CD4-positive, alpha-beta T cell (primary cell): Measurements from ENCODE around the gene SGSM2. TPM values are rescaled to one million over a fixed set of nuclear protein-coding genes. Genes with fewer than 3 reads are reported as not detected.

Experiments
- ATAC-seq: fragments of 200-7000 bp; cut with Tn5 transposase; one replicate; pipeline ENCODE4 v1.10.0; 2022; ENCODE audit warnings: mild to moderate bottlenecking; ENCODE audit not compliant: poor library complexity
- CTCF ChIA-PET: fragments of 350-600 bp; sonication (Branson Sonifier 250); formaldehyde crosslinking; loops from one replicate; lab custom pipeline; 2021; ENCODE audit warnings: antibody characterized with exemption, inconsistent platforms; lab: Charles Lee
- POLR2A ChIA-PET: fragments of 350-600 bp; sonication (Branson Sonifier 250); formaldehyde crosslinking; loops from one replicate; lab custom pipeline; 2021; ENCODE audit warnings: antibody characterized with exemption, inconsistent platforms; lab: Charles Lee
- DNase-seq, 14 experiments: peaks; one replicate each; pipeline ENCODE4 v3.0.0-alpha.2; 2013 to 2020; ENCODE audit warnings: mixed read lengths in 2 of 14
- H3K27ac ChIP-seq, 2 donors: one replicate each; pipeline versions ENCODE4 v1.5.1 to v1.7.0; 2013; ENCODE audit warnings: low read length in 2 of 2, low read depth in 1 of 2, mild to moderate bottlenecking in 1 of 2
- H3K27me3 ChIP-seq, 2 experiments: 1 replicate in 1 of 2; 2 replicates in 1 of 2; pipeline versions ENCODE4 v1.6.1 to v1.7.0; 2013; ENCODE audit warnings: low read length in 2 of 2, control low read depth in 1 of 2, mild to moderate bottlenecking in 1 of 2, moderate library complexity in 1 of 2; ENCODE audit not compliant: insufficient read depth in 2 of 2, control insufficient read depth in 1 of 2
- H3K36me3 ChIP-seq: one replicate; pipeline ENCODE4 v1.6.1; 2013; ENCODE audit warnings: low read length, control low read depth; ENCODE audit not compliant: insufficient read depth
- H3K4me1 ChIP-seq: one replicate; pipeline ENCODE4 v1.6.1; 2013; ENCODE audit warnings: low read length, control low read depth; ENCODE audit not compliant: insufficient read depth
- H3K4me3 ChIP-seq: one replicate; pipeline ENCODE4 v1.5.1; 2013; ENCODE audit warnings: mild to moderate bottlenecking, low read length, moderate library complexity
- H3K9me3 ChIP-seq, 2 experiments: 1 replicate in 1 of 2; 2 replicates in 1 of 2; pipeline versions ENCODE4 v1.6.1 to v1.7.0; 2013; ENCODE audit warnings: low read length in 2 of 2, mild to moderate bottlenecking in 2 of 2, control low read depth in 1 of 2, moderate library complexity in 1 of 2; ENCODE audit not compliant: control insufficient read depth in 1 of 2, insufficient read depth in 1 of 2
- H3K27ac Mint-ChIP-seq: one replicate; pipeline ENCODE4 v1.8.0; 2020; ENCODE audit warnings: mixed read lengths
- H3K27me3 Mint-ChIP-seq: one replicate; pipeline ENCODE4 v1.8.0; 2021; ENCODE audit warnings: mixed read lengths
- H3K36me3 Mint-ChIP-seq: one replicate; pipeline ENCODE4 v1.8.0; 2021; ENCODE audit warnings: low read depth, mixed read lengths
- H3K4me1 Mint-ChIP-seq: one replicate; pipeline ENCODE4 v1.8.0; 2021; ENCODE audit warnings: low read depth, mixed read lengths
- H3K4me3 Mint-ChIP-seq: one replicate; pipeline ENCODE4 v1.8.0; 2020; ENCODE audit warnings: mild to moderate bottlenecking, mixed read lengths
- H3K9me3 Mint-ChIP-seq: one replicate; pipeline ENCODE4 v1.8.0; 2020; ENCODE audit warnings: mixed read lengths
- intact Hi-C, 2 experiments: fragments of 100-400 bp; cut with DNase I in 1 of 2; cut with micrococcal nuclease in 1 of 2; formaldehyde crosslinking; loops; one replicate each; pipeline versions ENCODE4 v1.15.1 to v1.9.0; 2023 to 2025; cut with DNase I, micrococcal nuclease
- total RNA-seq, 174 experiments: library from RNA in 2 of 174; stranded (reverse) in 2 of 174; gene quantifications; one replicate each; pipeline ENCODE4 v1.2.3 and lab custom pipeline; 2021 to 2026
- TF ChIP-seq, protein P1 (sequence below): fragments of 200-600 bp; IDR thresholded peaks from one replicate; pipeline ENCODE4 v1.8.0; 2022; ENCODE audit warnings: antibody characterized with exemption, mild to moderate bottlenecking

The SGSM2 gene
- total RNA-seq, 2 experiments from 2014 or later = 147 to 154 TPM

DNA sequence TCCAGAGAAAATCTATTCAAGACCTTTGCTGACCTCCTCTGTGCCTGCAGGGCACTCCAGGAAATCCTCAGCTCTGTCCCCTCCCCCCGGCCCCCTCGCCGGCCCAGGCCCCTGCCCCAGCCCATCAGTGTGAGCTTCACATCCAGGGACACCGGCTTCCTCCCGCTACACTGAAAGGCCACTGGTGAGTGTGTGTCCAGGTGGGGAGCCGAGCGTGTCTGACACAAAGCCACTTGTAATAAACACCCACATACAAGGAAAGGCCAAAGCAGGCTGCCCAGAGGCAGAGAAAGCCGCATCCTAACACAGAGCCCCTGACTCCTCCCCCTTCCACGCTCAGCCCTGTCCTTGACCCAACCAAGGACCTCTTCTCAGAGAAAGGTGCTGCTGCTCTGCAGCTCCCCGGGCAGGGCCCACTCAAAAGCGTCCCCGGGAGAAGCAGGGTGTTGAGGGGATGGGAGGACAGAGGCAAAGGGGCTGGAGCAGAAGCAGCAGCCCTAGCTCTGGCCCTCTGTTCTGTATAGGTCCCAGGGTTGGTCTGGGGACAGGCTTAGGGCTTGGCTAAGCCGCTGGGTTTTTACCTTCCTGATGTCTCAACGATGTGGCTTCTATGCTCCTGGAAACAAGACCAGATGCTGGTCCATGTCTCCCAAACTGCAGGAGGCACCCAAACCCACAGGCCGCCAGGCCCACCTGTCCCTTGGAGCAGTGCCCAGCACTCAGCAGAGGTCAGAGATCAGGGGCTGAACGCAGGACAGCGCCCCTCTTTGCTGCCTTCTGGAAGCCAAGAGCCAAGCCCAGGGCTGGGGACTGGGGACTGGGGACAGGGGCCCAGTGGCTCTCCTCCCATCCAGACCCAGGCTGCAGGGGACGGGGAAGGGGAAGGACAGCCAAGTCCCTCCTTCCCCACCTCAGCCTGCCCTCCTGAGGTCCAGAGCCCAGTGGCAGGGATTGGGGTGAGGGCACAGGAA is 48.2 kb downstream of the SGSM2 start:
- H3K27me3 ChIP-seq = no peaks in the 10 kb centered on the region
- H3K9me3 ChIP-seq = no peaks in the 10 kb centered on the region
- no peak overlapping the region for H3K27ac ChIP-seq
- DNase-seq = no peak
- TF ChIP-seq, protein P1, sequence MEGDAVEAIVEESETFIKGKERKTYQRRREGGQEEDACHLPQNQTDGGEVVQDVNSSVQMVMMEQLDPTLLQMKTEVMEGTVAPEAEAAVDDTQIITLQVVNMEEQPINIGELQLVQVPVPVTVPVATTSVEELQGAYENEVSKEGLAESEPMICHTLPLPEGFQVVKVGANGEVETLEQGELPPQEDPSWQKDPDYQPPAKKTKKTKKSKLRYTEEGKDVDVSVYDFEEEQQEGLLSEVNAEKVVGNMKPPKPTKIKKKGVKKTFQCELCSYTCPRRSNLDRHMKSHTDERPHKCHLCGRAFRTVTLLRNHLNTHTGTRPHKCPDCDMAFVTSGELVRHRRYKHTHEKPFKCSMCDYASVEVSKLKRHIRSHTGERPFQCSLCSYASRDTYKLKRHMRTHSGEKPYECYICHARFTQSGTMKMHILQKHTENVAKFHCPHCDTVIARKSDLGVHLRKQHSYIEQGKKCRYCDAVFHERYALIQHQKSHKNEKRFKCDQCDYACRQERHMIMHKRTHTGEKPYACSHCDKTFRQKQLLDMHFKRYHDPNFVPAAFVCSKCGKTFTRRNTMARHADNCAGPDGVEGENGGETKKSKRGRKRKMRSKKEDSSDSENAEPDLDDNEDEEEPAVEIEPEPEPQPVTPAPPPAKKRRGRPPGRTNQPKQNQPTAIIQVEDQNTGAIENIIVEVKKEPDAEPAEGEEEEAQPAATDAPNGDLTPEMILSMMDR = no peak
- H3K4me3 ChIP-seq = no peak overlapping the region
- H3K27me3 Mint-ChIP-seq = no peaks in the 10 kb centered on the region
- H3K27ac Mint-ChIP-seq = no peak overlapping the region
- H3K4me1 ChIP-seq = peaks cover 24% of the 10 kb centered on the region
- no peak for ATAC-seq
- intact Hi-C loops = loop anchor here (10.0 kb wide), 2 partner anchors 289 to 299 kb away; no protein-coding TSS in a partner anchor
- peaks cover 36% of the 10 kb centered on the region for H3K36me3 Mint-ChIP-seq
- ChIA-PET CTCF (interaction anchor here (1.4 kb wide), 1 partner anchor 31 kb away, joined by 4 read pairs; no protein-coding TSS in a partner anchor), POLR2A (interaction anchor here (0.6 to 1.0 kb wide), 2 partner anchors 15 to 106 kb away, joined by 3 to 4 read pairs; partner anchors contain the start of gene MNT)
- H3K9me3 Mint-ChIP-seq = no peaks in the 10 kb centered on the region
- H3K4me3 Mint-ChIP-seq = no peak overlapping the region
- peaks cover 41% of the 10 kb centered on the region for H3K36me3 ChIP-seq
- H3K4me1 Mint-ChIP-seq = peaks cover 30% of the 10 kb centered on the region

DNA sequence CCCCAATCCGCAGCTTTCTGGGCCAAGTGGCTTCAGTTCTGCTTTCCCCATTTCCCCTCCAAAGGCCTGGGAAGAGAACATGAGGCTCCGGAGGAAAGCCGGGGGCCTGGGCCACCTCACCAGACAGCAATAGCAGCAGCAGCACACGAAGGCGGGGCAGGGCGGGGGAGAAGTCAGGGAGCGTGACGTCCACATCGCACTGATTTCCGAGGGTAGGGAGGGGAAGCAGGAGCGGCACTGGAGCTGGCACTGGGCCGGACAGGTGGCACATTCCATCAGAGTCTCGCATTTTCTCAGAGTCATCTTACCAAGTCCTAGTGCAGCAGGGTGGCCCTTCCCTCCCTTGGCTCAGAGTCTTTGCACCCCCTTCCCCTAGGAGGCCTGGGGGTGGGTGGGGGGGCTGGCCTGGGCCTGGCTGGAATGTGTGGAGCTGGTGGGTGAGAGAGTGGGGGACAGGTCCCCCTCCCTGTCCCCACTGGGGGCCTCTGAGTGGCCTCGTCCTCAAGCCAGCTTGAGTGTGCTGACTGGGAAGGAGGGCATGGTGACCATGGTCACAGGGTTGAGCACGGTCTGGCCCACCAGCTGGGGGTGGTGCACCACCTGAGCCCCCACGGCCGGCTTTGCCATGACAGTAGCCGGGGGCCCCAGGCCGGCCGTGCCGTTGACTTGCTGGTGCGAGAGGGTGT is 49.2 kb downstream of the SGSM2 start:
- Mint-ChIP-seq H3K4me1 (peaks cover 36% of the 10 kb centered on the region), H3K27me3 (no peaks in the 10 kb centered on the region), H3K36me3 (peaks cover 38% of the 10 kb centered on the region), H3K27ac (no peak overlapping the region), H3K9me3 (no peaks in the 10 kb centered on the region), H3K4me3 (no peak overlapping the region)
- no peak for DNase-seq
- Histone ChIP-seq H3K4me3 (no peak overlapping the region), H3K27ac (no peak overlapping the region), H3K27me3 (no peaks in the 10 kb centered on the region), H3K9me3 (no peaks in the 10 kb centered on the region), H3K4me1 (peaks cover 34% of the 10 kb centered on the region), H3K36me3 (peaks cover 38% of the 10 kb centered on the region)
- CTCF ChIA-PET = interaction anchor here (1.4 kb wide), 1 partner anchor 30 kb away, joined by 4 read pairs; no protein-coding TSS in a partner anchor
- ATAC-seq = no peak
- intact Hi-C loops = loop anchor here (10.0 kb wide), 2 partner anchors 288 to 298 kb away; no protein-coding TSS in a partner anchor
- POLR2A ChIA-PET = interaction anchor here (1.0 kb wide), 1 partner anchor 14 kb away, joined by 3 read pairs; the partner anchor contains the start of gene MNT
- TF ChIP-seq, protein P1 = no peak
